CD1c-positive myeloid dendritic cell (primary cell): ENCODE results near the gene HK3.
A peak's percentile ranks its signal among the peaks of the same experiment; 100 is the strongest.

ENCODE experiments used
- DNase-seq: peaks from one replicate; pipeline ENCODE4 v3.0.0-alpha.2; 2016; ENCODE audit errors: extremely low spot score

HK3 gene, protein sequence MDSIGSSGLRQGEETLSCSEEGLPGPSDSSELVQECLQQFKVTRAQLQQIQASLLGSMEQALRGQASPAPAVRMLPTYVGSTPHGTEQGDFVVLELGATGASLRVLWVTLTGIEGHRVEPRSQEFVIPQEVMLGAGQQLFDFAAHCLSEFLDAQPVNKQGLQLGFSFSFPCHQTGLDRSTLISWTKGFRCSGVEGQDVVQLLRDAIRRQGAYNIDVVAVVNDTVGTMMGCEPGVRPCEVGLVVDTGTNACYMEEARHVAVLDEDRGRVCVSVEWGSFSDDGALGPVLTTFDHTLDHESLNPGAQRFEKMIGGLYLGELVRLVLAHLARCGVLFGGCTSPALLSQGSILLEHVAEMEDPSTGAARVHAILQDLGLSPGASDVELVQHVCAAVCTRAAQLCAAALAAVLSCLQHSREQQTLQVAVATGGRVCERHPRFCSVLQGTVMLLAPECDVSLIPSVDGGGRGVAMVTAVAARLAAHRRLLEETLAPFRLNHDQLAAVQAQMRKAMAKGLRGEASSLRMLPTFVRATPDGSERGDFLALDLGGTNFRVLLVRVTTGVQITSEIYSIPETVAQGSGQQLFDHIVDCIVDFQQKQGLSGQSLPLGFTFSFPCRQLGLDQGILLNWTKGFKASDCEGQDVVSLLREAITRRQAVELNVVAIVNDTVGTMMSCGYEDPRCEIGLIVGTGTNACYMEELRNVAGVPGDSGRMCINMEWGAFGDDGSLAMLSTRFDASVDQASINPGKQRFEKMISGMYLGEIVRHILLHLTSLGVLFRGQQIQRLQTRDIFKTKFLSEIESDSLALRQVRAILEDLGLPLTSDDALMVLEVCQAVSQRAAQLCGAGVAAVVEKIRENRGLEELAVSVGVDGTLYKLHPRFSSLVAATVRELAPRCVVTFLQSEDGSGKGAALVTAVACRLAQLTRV

DNA sequence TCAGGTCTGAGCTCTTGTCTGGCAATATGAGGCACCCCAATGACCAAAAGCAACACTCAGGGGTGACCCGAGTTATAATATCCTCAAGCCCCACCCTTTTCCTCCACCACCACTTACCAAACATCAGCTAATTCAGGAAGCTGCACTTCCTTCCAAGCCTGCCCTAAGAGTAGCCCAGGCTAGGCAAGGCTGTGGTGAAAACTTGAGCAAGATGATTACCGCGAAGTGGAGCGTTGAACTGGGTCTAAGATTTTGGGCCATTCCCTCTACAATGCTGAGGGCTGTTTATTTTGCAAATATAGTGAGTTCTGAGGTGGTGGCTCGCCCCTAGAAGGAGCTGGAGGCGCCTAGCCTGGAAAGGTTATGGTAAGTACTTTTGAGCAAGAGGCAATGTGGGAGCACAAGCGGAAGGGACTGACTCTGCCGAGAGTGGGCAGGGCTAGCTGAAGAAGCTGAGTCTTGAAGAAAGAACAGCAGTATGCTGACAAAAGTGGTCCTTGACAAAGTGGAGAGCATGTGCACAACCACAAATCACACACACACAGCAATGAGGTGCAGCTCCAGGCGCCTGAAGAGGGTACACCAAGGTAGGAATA lies at the start of gene HK3:
TSS of gene HK3 (minus strand) at position 51 of the 596 bp plus-strand sequence. CDS start 3,187 bp downstream, outside the sequence.
- peak; percentile 80 for DNase-seq

DNA sequence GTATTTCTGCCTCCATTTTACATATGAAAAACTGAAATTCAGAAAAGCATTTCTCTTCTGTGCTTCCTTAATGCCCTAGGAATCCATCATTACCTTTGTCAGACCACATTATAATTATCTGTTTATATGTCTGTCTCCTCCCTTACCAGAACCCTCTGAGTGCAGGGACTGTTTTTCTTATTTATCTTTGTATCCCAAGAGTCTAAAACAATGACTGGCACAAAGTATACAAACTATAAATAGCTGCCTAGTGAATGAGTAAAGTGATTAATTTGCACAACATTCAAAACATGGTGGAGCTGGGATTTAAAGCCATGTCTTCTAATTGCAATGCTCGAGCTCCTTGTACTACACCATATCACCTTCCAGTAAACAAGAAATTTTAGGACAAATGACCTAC lies 49.3 kb upstream of the HK3 start:
- DNase-seq: no peak

DNA sequence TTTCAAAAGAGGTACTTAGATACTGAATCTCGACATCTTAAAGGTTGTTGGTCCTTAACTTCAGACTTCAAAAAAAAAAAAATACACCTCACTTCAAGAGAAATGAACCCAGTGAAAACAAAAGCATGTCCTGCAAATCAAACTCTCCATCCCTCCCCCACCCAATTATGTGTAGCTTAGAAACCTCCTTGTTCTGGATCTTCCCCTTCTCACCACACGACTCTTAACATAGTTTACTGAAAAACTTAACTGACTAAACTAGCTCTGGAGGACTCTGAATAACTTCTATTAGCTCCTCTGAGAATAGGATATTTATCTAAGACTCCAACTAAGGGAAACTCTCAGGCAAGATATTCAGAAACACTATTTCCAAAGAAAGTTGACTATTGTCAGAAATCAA lies 48.7 kb upstream of the HK3 start:
- DNase-seq: no peak

DNA sequence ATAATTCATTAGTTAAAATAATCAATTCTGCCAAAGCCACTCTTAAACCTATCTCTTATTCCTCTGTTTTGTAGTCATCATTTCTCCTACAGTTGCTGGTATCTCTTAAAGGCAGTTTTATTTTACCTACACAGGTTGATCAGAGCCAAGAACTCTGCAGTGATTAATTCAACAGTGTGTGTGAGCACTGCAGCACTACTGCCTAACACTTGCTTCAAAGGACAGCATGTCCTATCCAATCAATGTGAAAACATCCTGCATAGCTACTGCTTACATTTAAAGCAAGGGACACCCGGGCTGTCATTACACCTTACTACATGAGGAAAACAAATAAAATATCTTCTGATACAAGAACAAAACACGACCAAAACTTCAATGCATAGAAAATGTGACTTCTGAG lies 45.1 kb upstream of the HK3 start:
- DNase-seq: no peak

DNA sequence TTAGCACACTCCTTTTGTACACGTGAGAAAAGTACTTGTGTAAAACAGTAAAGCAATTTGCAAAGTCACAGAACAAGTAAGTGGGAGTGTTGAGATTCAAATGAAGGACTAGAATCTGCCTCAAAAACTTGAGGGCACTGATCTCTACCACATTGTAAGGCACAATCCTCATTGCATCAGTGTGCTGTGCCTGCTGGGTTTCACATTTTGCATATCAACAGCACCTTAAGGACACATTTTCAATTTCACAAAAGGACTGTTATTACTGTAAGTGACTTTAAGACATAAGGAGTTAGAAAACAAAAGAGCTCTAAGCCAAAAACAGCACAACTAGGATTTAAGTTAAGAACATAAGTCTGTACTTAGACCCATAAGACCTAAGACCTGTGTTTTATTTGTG lies 44.7 kb upstream of the HK3 start:
- no peak for DNase-seq

DNA sequence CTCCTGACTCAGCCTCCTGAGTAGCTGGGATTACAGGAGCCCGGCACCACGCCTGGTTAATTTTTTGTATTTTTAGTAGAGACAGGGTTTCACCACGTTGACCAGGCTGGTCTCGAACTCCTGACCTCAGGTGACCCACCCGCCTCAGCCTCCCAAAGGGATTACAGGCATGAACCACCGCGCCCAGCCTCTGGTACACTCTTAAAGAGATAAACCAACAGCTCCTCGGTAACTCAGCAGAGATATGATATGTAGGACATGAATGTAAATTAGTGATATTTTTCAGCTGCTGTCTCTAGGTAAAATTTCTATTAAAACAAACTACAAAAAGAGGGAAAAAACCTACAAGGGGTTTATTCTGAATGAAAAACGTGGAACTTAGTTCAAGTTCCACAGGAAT lies 42.8 kb upstream of the HK3 start:
- DNase-seq: no peak

DNA sequence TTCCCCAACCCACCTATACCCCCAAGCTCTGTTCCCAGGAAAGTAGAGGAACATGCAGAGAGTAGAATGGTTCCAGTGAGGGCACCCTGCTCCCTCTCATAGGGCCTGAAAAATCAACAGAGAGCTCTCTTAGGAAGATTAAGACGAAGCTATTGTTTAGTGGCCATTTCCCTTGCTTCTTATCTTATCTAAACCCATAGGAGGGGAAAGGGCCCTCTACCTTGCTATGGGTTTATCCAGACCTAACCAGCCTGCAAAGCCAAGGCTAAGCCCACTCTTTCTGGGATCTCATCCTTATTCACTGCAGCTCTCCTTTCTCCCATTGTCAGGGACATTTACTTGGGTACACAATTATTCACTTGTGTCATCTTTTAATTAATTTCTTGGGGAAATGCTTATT lies 39.3 kb upstream of the HK3 start:
- DNase-seq: no peak

DNA sequence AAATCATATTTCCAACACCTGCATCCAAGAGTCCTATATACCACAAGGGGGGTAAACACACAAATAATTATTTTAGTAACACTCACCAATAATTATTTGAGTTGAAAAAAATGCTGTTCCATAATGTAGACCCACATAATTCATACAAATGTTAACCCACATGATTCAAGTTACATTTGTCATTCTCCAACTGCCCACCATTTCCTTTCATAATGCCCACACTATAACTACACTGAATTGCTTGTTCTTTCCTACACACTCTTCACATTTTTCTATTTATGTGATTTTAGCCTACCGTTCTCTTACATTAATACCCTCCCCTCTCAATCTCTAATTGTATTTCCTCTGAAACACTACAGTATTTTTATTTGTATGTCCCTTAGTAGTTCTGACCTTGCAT lies 35.9 kb upstream of the HK3 start:
- no peak for DNase-seq

DNA sequence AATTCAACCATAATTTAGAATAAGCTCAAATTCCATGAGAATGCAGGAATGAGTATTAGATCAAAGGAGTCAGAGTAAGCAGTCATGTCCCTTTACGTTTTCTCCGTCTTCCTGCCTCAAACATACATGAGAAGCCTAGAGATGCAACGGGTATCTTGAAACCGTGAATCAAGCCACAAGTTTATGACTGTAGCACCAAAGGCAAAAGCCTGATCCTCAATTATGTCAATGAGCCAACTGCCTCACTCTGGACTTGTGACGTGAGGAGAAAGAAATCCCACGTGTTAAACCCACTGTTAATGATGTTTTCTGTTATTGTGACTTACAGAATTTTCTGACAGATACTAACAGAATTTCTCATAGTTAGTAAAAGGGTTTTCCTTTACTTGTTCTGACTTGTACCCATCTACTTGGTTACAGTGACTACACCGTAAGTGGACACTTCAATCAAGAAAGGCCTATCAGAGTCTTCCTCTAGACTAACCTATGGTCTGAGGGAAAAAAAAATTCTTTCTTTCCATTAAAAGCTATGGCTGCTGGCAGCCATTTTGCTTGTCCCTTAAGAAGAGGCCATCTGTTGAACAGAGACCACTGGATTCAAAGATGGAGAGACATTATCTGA lies 35.3 kb upstream of the HK3 start:
- DNase-seq: no peak

DNA sequence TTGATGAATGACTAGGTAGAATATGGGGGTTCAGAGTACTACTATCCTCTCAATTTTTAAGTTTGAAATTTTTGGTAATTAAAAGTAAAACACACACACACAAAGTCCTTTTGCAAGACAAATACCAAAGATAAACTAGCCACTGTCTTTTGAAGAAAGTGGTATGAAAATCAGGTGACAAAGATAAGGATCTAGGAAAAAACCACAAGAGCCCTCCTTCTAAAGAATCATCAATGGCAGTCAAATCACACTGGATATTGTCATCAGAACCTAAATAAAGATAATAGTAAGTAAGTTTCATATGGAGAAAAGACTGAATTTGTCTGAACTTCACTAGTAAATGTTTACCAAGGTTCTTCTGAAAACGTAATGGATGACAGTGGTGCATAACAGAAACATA lies 30.5 kb upstream of the HK3 start:
- no peak for DNase-seq

DNA sequence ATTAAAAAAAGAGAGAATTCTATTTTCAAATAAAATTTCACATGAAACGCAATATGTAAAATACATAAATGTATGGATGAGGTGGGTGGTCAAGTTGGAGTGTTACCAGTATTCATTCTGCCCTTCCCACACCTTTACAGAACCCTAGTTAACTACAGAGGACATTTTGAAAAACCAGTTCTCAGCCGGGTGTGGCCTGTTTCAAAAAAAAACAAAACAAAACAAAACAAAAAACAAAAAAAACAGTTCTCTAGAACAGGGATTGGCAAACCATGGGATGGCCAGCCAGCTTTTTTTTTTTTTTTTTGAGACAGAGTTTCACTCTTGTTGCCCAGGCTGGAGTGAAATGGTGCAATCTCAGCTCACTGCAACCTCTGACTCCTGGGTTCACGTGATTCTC lies 28.4 kb upstream of the HK3 start:
- no peak for DNase-seq

DNA sequence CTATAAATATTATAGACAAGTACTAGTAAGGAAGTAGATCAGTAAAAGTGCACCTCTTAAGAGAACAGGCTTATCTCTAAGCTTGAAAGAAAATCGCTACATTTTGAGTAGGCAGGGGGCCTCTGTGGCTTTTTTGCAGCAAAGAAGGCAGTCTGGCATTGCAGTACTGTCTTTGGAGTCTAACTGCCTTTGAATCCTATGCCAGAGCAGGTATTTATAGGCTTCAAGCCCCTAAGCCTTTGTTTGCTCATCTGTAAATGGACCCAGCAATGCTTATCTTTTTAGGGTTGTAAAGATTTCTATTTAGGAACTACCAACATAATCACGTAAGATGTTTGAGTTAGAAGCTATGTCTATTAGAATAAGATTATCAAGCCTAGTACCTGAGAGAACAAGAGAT lies 23.7 kb upstream of the HK3 start:
- no peak for DNase-seq

DNA sequence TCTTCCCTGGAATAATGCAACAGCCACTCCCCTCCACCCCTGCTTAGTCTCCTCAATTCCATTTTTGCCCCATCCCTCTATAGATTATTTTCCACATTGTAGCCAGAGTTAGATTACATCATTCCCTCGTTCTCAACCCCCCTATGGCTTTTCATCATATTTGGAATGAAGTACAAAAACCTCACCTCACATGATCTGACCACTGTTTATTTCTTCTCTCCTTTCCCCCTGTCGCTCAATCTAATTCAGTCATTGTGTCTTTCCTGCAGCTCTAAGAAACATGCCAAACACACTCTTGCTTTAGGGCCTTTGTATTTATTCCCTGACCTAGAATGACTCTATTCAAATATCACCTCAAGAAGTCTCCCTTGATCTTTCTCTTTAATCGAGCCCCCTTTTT lies 22.6 kb upstream of the HK3 start:
- no peak for DNase-seq

DNA sequence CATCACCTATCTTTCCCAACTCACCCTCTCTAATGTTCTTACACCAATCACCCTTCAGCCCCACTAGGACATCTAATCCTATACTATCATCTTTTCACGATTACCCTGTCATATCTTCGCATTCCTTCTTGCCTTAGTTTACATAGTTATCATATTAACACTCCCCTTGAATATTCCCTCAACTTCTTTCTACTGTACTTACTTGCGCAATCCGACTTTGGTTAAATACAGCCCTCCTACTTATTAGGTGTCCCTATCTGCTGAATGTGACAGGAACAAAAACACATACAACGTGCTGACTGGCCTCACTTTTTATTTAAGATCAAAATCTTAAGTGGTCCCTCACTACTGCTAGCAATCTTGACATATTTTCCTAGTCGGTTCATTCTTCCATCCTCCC lies 19.5 kb upstream of the HK3 start:
- no peak for DNase-seq

DNA sequence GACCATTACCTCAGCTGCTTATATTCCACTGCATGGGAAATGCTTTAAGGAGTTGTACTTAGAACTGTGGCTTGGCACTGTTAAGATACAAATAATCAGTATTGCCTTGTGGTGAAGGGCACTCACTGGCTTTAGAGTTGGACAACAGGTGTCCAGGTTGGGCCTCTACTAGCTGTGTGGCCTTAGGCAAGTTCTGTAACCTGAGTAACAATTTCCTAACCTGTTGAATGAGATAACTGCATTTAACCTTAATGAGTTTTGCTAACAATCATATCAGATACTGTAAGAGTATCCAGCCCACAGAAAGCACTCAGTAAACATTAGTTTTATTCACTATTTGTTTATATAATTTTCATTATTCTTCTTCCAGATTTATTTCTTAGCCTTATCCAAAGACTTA lies 17.2 kb upstream of the HK3 start:
- no peak for DNase-seq

DNA sequence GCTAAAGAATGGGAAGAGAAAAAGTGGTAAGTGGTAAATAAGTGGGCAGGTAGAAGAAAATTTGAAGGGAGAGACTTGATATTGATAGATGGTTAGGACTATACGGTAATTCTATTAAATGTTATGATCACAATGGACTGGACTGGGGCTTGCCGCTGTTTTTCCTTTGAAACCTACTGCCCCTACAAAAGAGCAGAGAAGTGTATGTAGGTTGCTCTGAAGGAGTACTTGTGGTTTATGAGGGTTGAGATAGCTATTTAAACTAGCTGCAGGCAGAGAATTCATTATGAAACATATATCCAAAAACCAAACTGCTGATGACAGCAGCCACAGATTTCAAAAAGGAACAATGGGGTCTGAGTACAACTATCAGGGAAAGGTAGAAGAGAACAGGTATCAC lies 16.8 kb upstream of the HK3 start:
- no peak for DNase-seq

DNA sequence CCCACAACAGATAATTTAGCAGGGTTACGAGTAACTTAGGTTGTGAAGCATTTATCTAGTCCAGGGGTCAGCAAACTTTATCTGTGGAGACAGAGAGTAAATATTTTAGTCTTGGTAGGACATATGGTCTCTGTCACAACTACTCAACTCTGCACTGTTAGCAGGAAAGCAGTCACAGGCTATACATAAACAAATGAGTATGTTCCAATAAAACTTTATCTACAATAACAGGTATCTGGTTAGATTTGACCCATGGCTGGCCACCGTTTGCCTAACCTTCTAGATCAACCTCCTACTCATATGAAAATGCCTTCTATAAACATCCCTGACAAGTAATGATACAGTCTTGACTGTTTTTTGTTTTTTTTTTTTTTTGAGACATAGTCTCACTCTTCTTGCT lies 13.0 kb upstream of the HK3 start:
- no peak for DNase-seq

DNA sequence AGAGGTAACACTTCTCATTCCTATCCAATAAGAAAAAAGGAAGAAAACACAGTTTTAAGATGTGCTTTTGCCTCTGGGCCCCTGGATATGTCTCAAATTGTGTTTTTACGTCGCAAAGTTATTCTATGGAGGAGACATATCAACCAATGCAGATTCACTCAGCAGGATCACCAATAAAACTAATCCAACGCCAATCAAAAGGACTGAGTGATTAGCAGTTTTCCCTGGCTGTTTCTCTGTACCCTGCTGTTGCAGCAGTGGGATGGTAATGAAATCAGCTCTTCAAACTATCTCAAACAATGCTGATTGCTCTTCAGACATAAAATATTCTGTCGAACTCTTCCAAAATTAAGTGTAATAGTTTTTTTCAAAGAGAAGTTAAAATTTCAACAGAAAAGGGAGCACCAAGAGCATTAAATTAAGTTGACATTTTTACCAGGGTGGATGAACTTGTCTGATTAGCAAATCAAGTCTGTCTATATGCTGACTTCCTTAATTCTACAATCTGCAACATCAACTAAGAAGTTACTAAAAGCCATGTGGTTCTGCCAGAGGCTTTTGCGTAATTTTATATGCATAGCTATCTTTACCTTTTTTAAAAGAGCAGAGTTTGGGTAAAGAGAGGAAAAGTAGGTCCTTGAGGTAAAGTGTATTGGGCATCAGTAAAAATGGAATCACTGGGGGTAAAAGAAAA lies 9.7 kb upstream of the HK3 start:
- DNase-seq: peak; percentile 57

DNA sequence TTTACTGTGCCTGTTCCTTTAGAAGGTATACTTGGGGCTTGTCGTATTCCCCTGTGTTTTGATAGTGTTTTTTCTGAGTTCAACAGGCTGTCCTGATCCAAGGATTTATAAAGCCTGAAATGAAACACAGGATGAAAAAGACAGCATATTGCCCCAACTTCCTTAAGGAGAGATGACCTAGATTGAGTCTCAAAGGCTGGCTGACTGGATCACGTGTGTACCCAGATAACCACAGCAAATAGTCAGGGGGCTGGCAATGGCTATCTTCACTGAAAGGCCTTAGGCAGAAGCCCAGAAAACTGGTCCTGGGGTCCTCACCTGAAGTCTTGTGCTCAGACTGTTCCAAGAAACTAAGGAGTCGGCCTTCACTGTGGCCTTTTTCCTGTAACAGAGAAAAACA lies 7.7 kb upstream of the HK3 start:
- DNase-seq: no peak

DNA sequence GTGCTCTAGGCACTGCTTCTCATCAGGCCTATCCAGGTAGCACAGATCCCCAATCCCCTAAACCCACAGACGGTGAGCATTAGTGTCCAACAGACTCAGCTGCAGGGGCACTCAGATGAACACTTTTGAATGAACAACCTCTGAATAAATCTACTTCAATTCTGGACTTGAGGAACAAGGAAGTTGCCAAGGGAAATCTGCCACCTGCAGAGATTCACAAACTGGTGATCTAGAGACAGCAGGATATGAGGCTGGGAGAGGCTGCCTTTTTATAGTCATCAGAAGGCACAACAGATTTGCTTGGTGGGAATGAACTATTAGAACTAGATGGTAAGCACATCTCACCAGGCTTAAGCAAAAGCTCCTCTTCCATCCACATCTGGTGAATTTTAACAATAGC lies 7.0 kb upstream of the HK3 start:
- no peak for DNase-seq

DNA sequence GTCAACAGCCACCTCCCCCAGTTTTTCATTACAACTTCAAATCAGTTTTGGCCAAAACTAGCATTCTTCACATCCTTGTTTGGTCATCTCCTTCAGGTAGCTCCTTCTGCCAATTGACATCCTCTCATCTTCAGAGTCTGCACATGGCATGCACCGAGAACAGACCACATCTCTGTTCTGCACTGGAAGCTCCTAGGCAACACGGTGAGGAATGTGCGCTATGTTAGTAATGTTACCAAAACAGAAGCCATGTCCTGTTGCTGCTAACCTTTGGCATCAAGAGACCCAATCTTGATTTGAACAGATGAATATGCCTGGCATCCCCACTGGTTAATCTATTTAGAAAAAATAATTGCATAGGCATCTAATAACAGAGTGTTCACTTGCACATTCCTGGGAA lies 5.1 kb upstream of the HK3 start:
- no peak for DNase-seq
